Peyer's patch (tissue), 4 donors: Measurements from ENCODE around the gene NXPE2. TPM values are rescaled to one million over a fixed set of nuclear protein-coding genes. Genes with fewer than 3 reads are reported as not detected.

Source experiments
- DNase-seq, 3 donors: peaks; one replicate each; pipeline ENCODE4 v3.0.0-alpha.2; 2017 to 2019
- H3K27ac ChIP-seq, 4 donors: fragments of 200-600 bp; sonication (generic); one replicate each; pipeline ENCODE4 v1.5.1; 2016 to 2019
- H3K27me3 ChIP-seq, 2 donors: fragments of 200-600 bp; sonication (generic); one replicate each; pipeline ENCODE4 v1.5.1; 2019
- H3K36me3 ChIP-seq, 3 donors: fragments of 200-600 bp; sonication (generic); one replicate each; pipeline ENCODE4 v1.5.1; 2016 to 2019
- H3K4me1 ChIP-seq, 4 donors: fragments of 200-600 bp; sonication (generic); one replicate each; pipeline ENCODE4 v1.5.1; 2016 to 2019
- H3K4me3 ChIP-seq, 4 donors: fragments of 200-600 bp; sonication (generic); 1 replicate in 3 of 4; 2 replicates in 1 of 4; pipeline ENCODE4 v1.5.1; 2016 to 2019; ENCODE audit warnings: mild to moderate bottlenecking in 1 of 4
- H3K9me3 ChIP-seq, 4 donors: fragments of 200-600 bp; sonication (generic); one replicate each; pipeline ENCODE4 v1.5.1; 2016 to 2019; ENCODE audit warnings: mild to moderate bottlenecking in 1 of 4
- POLR2A ChIP-seq, 2 donors: fragments of 450-650 bp; IDR thresholded peaks; one replicate each; pipeline ENCODE4 v1.5.1; 2017; ENCODE audit warnings: antibody characterized with exemption in 2 of 2, mild to moderate bottlenecking in 2 of 2, moderate library complexity in 2 of 2
- total RNA-seq, 4 donors: library from RNA; depleted of rRNA; stranded (reverse); fragments of >200 nt; gene quantifications; one replicate each; pipeline ENCODE4 v1.1.0, GENCODE V29; 2016
- TF ChIP-seq, protein P1 (sequence below), 6 experiments: fragments of 450-650 bp in 4 of 6; fragments of 200-600 bp in 2 of 6; sonication (generic) in 1 of 6; IDR thresholded peaks; one replicate each; pipeline ENCODE4 v1.5.1; 2017 to 2019; ENCODE audit warnings: antibody characterized with exemption in 6 of 6, mild to moderate bottlenecking in 3 of 6, moderate library complexity in 1 of 6

NXPE2 gene
- total RNA-seq, 4 donors from 2014 or later, result 2.8 to 9.9 (median 8.0) TPM

DNA sequence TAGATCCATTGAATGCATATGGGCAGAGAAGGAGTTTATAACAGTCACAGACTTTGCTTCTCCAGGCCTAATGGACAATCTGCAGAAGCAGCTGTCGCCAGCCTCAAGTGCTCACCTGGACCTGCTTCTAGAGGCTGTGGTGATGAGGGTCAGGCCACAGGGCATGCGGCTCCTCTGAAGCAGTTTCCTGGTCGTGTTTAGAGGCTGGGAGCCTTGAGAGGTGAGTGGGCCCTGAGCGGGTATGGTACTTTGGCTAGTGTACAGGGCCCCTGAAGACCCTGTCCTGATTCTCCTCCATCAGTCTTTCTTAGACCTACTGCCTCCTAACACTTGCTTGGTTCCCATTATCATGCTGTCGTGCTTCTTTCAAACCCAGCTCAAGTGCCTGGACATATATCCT is 41.2 kb downstream of the NXPE2 start:
- Histone ChIP-seq H3K9me3 (no peaks in the 10 kb centered on the region), H3K4me1 (peaks cover 0 to 7% (median 0%) of the 10 kb centered on the region in 4 donors), H3K27ac (no peak overlapping the region), H3K36me3 (no peaks in the 10 kb centered on the region), H3K4me3 (no peak overlapping the region), H3K27me3 (no peaks in the 10 kb centered on the region)
- no peak for DNase-seq
- TF ChIP-seq, protein P1, sequence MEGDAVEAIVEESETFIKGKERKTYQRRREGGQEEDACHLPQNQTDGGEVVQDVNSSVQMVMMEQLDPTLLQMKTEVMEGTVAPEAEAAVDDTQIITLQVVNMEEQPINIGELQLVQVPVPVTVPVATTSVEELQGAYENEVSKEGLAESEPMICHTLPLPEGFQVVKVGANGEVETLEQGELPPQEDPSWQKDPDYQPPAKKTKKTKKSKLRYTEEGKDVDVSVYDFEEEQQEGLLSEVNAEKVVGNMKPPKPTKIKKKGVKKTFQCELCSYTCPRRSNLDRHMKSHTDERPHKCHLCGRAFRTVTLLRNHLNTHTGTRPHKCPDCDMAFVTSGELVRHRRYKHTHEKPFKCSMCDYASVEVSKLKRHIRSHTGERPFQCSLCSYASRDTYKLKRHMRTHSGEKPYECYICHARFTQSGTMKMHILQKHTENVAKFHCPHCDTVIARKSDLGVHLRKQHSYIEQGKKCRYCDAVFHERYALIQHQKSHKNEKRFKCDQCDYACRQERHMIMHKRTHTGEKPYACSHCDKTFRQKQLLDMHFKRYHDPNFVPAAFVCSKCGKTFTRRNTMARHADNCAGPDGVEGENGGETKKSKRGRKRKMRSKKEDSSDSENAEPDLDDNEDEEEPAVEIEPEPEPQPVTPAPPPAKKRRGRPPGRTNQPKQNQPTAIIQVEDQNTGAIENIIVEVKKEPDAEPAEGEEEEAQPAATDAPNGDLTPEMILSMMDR (IDR thresholded peaks at IDR 0.05), result no peak
- TF ChIP-seq POLR2A (IDR thresholded peaks at IDR 0.05), result no peak

DNA sequence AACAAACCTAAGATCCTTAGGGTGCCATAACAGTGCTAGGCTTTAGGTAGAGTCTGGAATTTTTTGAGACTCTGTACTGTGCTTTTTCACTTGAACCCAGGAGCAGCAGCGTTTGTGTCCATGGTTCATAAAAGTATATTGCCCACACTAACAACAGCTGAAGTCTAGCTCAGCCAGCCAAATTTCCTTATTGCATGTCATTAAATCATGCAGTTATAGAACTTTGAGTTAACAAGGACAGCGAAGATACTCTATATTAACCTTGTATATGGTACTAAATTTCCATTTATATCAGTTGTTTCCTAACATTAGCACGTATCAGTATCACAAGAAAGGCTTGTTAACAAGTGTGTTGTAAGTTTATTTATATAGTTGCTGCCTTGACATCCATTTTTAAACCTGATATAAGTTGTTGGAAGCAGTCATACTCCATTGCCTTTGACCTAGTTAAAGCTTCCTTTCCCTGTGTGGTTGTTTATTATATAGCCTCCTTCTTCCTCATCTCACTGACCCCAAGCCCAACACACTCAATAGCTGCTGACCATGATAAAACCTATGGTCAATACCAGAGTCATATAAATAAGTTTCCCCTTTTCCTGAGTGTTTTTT is 46.7 kb downstream of the NXPE2 start:
- DNase-seq, result peak in 1 of 3 donors; percentile 59
- no peak for TF ChIP-seq POLR2A (IDR thresholded peaks at IDR 0.05)
- TF ChIP-seq, protein P1 (IDR thresholded peaks at IDR 0.05), result no peak

DNA sequence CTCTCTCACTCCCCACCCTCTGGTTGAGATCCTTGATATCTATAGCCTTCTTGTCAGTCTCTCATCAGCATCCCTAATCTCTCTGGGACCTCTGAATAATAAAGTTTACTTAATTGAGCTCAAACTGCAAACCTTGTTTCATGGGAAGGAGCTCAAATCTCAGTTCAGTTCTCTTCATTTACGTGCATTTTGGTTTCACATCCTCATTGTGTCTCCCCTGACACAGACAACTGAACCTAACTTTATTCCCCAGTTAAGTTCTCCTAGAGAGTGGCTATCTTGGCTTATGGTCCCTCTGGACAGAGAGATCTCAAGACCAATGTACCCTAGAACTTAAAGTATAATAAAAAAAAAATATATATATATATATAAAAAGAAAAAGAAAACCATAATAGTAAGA is 47.3 kb downstream of the NXPE2 start:
- DNase-seq, result no peak
- Histone ChIP-seq H3K36me3 (no peaks in the 10 kb centered on the region), H3K4me1 (peaks cover 0 to 11% (median 0%) of the 10 kb centered on the region in 4 donors), H3K9me3 (no peaks in the 10 kb centered on the region), H3K27ac (peak overlapping the region in 3 of 4 donors; percentile 43 to 77 (median 72)), H3K4me3 (no peak overlapping the region), H3K27me3 (no peaks in the 10 kb centered on the region)
- TF ChIP-seq, protein P1 (IDR thresholded peaks at IDR 0.05), result no peak
- TF ChIP-seq POLR2A (IDR thresholded peaks at IDR 0.05), result no peak

More for the DNA sequence above, 46.7 kb downstream of the NXPE2 start:
- H3K4me3 ChIP-seq, result no peak overlapping the region
- H3K9me3 ChIP-seq, result no peaks in the 10 kb centered on the region
- H3K27me3 ChIP-seq, result no peaks in the 10 kb centered on the region
- H3K27ac ChIP-seq, result peak overlapping the region in 3 of 4 donors; percentile 43 to 77 (median 72)
- H3K4me1 ChIP-seq, result peaks cover 0 to 11% (median 0%) of the 10 kb centered on the region in 4 donors
- no peaks in the 10 kb centered on the region for H3K36me3 ChIP-seq

DNA sequence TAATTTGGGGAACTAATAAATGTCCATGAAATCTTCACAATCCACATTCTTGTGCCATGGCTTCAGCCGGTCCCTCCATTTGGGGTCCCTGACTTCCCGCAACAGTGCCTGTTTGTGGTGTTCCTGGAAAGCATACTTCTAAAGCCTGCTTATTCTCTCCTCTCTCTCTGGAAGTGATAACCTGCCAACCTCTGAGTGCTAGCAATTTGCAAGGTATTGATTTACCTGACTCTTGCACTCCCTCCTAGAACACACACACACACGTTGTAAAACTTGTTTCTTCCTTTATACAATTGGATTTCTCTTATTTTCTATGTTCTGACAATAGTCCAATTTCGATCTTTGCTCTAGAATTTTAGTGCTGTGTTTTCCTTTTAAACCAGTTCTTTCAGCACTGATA is 58.5 kb downstream of the NXPE2 start:
- TF ChIP-seq, protein P1 (IDR thresholded peaks at IDR 0.05), result no peak
- no peak for TF ChIP-seq POLR2A (IDR thresholded peaks at IDR 0.05)
- Histone ChIP-seq H3K36me3 (no peaks in the 10 kb centered on the region), H3K4me1 (no peaks in the 10 kb centered on the region), H3K27me3 (no peaks in the 10 kb centered on the region), H3K4me3 (no peak overlapping the region), H3K9me3 (no peaks in the 10 kb centered on the region), H3K27ac (no peak overlapping the region)
- no peak for DNase-seq

DNA sequence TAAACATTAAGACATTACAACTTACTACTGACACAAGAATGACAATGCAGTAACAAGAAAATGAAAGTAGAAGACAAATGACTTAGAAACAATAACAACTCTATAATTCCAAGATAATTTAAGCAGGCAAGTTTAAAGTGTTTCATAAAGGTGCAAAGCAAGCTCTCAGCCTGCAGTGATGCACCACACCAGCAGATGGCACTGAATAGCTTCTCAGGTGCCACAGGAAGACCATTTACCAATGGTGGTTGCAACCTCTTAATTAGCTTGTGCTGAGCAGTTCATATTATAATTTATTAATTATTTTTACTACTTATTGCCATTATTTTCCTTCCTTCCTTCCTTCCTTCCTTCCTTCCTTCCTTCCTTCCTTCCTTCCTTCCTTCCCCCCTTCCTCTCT is 60.6 kb downstream of the NXPE2 start:
- H3K27me3 ChIP-seq, result no peaks in the 10 kb centered on the region
- no peak overlapping the region for H3K27ac ChIP-seq
- no peak overlapping the region for H3K4me3 ChIP-seq
- TF ChIP-seq, protein P1 (IDR thresholded peaks at IDR 0.05), result peak in 5 of 6 experiments; percentile 8 to 80 (median 73)
- TF ChIP-seq POLR2A (IDR thresholded peaks at IDR 0.05), result no peak
- DNase-seq, result peak in 1 of 3 donors; percentile 82
- no peaks in the 10 kb centered on the region for H3K36me3 ChIP-seq
- H3K9me3 ChIP-seq, result no peaks in the 10 kb centered on the region
- H3K4me1 ChIP-seq, result no peaks in the 10 kb centered on the region
